Lower lobe of right lung (tissue), 2 donors: ENCODE results near the gene GJB4. TPM values are rescaled to one million over a fixed set of nuclear protein-coding genes. Genes with fewer than 3 reads are reported as not detected.

Experiments used
- ATAC-seq, 2 donors: fragments of 200-7000 bp; cut with Tn5 transposase; one replicate each; pipeline ENCODE4 v1.9.1; 2020 to 2022; ENCODE audit warnings: mild to moderate bottlenecking in 2 of 2, moderate library complexity in 2 of 2
- DNase-seq: peaks from one replicate; pipeline ENCODE4 v3.0.0-alpha.2; 2020
- H3K27ac ChIP-seq: fragments of 200-600 bp; one replicate; pipeline ENCODE4 v1.8.0; 2022
- H3K27me3 ChIP-seq: fragments of 200-600 bp; one replicate; pipeline ENCODE4 v1.8.0; 2022; ENCODE audit warnings: low read depth
- H3K36me3 ChIP-seq: fragments of 200-600 bp; one replicate; pipeline ENCODE4 v1.8.0; 2022; ENCODE audit warnings: mild to moderate bottlenecking
- H3K4me1 ChIP-seq: fragments of 200-600 bp; one replicate; pipeline ENCODE4 v1.8.0; 2022
- H3K4me3 ChIP-seq: fragments of 200-600 bp; one replicate; pipeline ENCODE4 v1.8.0; 2022; ENCODE audit warnings: mild to moderate bottlenecking
- H3K9me3 ChIP-seq: fragments of 200-600 bp; one replicate; pipeline ENCODE4 v1.8.0; 2022
- intact Hi-C: fragments of 100-400 bp; cut with DNase I; formaldehyde crosslinking; loops from one replicate; pipeline ENCODE4 v1.11.0; 2022
- total RNA-seq: library from RNA; stranded (reverse); fragmentation: NEBNext Ultra II Directional; extraction: Animal tissue kit (Norgen Biotek cat#: 25700); gene quantifications from one replicate; pipeline ENCODE4 v1.2.1, GENCODE V29; 2021
- TF ChIP-seq, protein P1 (sequence below): fragments of 200-600 bp; IDR thresholded peaks from one replicate; pipeline ENCODE4 v1.8.0; 2022; ENCODE audit warnings: antibody characterized with exemption, mild to moderate bottlenecking
- donor health status: DM: no; HTN: yes; CAD: no; lungs with severe emphysema.

The GJB4 gene
- total RNA-seq, 1 donor from 2014 or later = 0.12 TPM

DNA sequence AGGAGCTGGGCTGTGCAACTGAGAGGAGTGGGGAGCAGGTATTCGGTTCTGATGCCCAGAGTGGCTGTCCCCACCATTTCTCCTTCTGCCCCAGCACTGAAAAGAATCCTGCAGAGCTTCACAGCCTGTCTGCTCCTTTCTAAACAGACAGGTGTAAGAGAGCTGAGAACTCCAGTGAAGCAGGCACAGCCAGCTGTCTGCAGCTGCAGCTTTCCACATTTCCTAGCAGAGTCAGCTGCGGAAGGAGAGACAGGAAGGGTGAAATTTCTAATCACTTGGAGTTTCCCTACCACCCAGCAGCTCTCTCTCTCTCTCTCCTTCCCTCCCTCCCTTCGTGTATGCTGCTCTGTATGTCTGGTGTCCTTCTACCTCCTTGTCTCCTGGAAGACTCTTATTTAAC, 45.2 kb upstream of the GJB4 start:
- Histone ChIP-seq H3K9me3 (no peaks in the 10 kb centered on the region), H3K4me3 (no peak overlapping the region), H3K36me3 (no peaks in the 10 kb centered on the region), H3K4me1 (no peaks in the 10 kb centered on the region), H3K27ac (no peak overlapping the region), H3K27me3 (no peaks in the 10 kb centered on the region)
- TF ChIP-seq, protein P1, sequence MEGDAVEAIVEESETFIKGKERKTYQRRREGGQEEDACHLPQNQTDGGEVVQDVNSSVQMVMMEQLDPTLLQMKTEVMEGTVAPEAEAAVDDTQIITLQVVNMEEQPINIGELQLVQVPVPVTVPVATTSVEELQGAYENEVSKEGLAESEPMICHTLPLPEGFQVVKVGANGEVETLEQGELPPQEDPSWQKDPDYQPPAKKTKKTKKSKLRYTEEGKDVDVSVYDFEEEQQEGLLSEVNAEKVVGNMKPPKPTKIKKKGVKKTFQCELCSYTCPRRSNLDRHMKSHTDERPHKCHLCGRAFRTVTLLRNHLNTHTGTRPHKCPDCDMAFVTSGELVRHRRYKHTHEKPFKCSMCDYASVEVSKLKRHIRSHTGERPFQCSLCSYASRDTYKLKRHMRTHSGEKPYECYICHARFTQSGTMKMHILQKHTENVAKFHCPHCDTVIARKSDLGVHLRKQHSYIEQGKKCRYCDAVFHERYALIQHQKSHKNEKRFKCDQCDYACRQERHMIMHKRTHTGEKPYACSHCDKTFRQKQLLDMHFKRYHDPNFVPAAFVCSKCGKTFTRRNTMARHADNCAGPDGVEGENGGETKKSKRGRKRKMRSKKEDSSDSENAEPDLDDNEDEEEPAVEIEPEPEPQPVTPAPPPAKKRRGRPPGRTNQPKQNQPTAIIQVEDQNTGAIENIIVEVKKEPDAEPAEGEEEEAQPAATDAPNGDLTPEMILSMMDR = no peak
- intact Hi-C loops = no loop called here
- DNase-seq (no peak), ATAC-seq (no peak)

DNA sequence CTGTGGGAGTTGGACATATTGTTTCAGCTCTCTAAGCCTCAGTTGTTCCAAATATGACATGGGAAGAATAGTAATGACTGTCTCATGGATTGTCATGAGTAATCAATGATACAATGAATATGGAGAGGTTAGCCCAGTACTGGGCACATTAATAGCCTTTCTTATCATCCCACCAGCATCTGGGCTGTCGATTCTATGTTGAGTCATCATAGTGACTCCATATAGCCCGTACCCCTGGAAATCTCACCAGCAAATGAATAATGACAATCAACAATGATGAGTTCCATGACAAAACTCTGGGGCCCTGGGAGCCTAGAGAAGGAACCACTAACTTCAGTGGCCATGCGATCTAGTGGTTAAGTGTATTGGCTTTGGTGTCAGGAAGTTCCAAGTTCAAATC, 44.4 kb upstream of the GJB4 start:
- H3K36me3 ChIP-seq = no peaks in the 10 kb centered on the region
- no peak for DNase-seq
- H3K4me1 ChIP-seq = no peaks in the 10 kb centered on the region
- H3K9me3 ChIP-seq = no peaks in the 10 kb centered on the region
- intact Hi-C loops = no loop called here
- no peak overlapping the region for H3K27ac ChIP-seq
- TF ChIP-seq, protein P1 = no peak
- H3K4me3 ChIP-seq = no peak overlapping the region
- no peaks in the 10 kb centered on the region for H3K27me3 ChIP-seq
- no peak for ATAC-seq

DNA sequence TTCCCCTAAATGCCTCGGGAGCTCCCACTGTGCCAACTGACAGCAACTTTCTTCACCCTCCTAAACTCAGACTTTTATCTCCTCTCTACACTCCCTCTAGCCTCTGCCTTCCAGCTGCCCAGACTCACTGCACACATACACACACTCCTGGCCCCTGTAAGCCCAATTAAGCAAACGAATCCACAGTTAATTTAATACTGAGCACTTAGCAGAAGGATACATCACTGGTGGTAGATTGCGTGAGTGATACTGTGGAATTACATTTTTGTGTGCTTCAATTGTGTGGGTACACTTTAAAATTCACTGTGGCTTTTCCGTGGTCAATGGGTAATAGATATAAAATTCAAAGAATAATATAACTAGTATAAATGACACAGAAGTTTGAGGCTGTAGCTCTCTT, 38.3 kb upstream of the GJB4 start:
- Histone ChIP-seq H3K27ac (no peak overlapping the region), H3K4me3 (no peak overlapping the region), H3K9me3 (no peaks in the 10 kb centered on the region), H3K27me3 (peaks cover 7% of the 10 kb centered on the region), H3K4me1 (no peaks in the 10 kb centered on the region), H3K36me3 (no peaks in the 10 kb centered on the region)
- ATAC-seq = no peak
- intact Hi-C loops = no loop called here
- TF ChIP-seq, protein P1 = no peak
- DNase-seq = no peak

DNA sequence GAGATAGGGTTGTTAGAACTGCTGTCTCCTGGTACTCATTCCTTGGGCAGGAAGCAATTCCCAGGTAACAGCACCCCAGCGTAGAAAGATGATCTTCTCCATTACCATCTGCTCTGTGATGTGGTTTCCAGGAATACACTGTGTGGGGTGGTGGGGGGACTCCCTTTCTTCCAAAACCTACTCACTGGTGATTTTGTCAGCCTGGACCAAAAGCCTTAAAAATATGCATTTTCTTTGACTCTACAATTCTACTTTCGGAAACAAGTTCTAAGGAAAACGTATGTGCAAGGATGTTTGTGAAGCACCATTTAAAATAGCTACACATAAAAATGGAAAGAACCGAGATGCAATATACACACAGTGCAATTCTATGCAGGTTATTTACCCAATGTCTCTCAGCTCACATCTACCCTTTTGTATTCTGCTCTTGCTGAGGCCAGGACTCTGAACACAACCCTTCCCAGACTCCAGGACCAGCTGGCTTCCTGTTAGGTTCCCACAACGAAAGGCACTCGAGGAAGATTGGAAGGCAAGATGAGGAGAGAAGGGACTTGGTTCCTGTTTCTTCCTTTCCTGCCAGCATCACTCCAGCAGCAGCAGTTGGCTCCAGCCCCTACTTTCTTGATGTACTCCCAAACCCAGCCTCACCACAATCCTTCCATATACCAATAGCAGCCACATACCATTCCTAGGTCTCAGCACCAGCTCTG, 37.7 kb upstream of the GJB4 start:
- ATAC-seq (no peak), DNase-seq (no peak)
- H3K4me1 ChIP-seq = no peaks in the 10 kb centered on the region
- TF ChIP-seq, protein P1 = no peak
- H3K4me3 ChIP-seq = no peak overlapping the region
- peaks cover 7% of the 10 kb centered on the region for H3K27me3 ChIP-seq
- H3K9me3 ChIP-seq = no peaks in the 10 kb centered on the region
- no peaks in the 10 kb centered on the region for H3K36me3 ChIP-seq
- intact Hi-C loops = no loop called here
- no peak overlapping the region for H3K27ac ChIP-seq

GRCh38 chr1:34726861-34727260, 32.7 kb upstream of the GJB4 start:
- DNase-seq (no peak), ATAC-seq (no peak)
- intact Hi-C loops = no loop called here
- no peaks in the 10 kb centered on the region for H3K9me3 ChIP-seq
- no peak overlapping the region for H3K27ac ChIP-seq
- no peak overlapping the region for H3K4me3 ChIP-seq
- TF ChIP-seq, protein P1 = no peak
- no peaks in the 10 kb centered on the region for H3K36me3 ChIP-seq
- peaks cover 7% of the 10 kb centered on the region for H3K27me3 ChIP-seq
- no peaks in the 10 kb centered on the region for H3K4me1 ChIP-seq
